ENCODE data around the gene SPECC1L.

Gene SPECC1L

GRCh38 chr22:24428751-24429410 is 158.2 kb downstream of the SPECC1L start:
- Histone ChIP-seq H3K27me3 (peaks cover 0 to 2% of the 10 kb centered on the region in 2 donors), H3K36me3 (no peaks in the 10 kb centered on the region), H3K9me3 (no peaks in the 10 kb centered on the region), H3K4me1 (peaks cover 0 to 53% (median 37%) of the 10 kb centered on the region in 4 donors), H3K27ac (no peak overlapping the region), H3K4me3 (no peak overlapping the region)
- intact Hi-C loops (cut with DNase I; ENCODE audit: low total_unique reads): loop anchor here (10.0 kb wide), 1 partner anchor 104 kb away; no protein-coding TSS in a partner anchor
- DNase-seq: peak in 1 of 2 donors; percentile 3
- no peak for TF ChIP-seq CTCF (IDR thresholded peaks at IDR 0.05)

GRCh38 chr22:24429411-24430365 is 159.1 kb downstream of the SPECC1L start:
- peak in 1 of 2 donors; percentile 10 for DNase-seq
- H3K36me3 ChIP-seq: no peaks in the 10 kb centered on the region
- H3K27ac ChIP-seq: peak overlapping the region in 1 of 2 donors; percentile 3
- no peak overlapping the region for H3K4me3 ChIP-seq
- peaks cover 0 to 53% (median 32%) of the 10 kb centered on the region in 4 donors for H3K4me1 ChIP-seq
- TF ChIP-seq CTCF (IDR thresholded peaks at IDR 0.05): no peak
- intact Hi-C loops (cut with DNase I; ENCODE audit: low total_unique reads): loop anchor here (10.0 kb wide), 1 partner anchor 105 kb away; no protein-coding TSS in a partner anchor
- peaks cover 0 to 2% of the 10 kb centered on the region in 2 donors for H3K27me3 ChIP-seq
- no peaks in the 10 kb centered on the region for H3K9me3 ChIP-seq

GRCh38 chr22:24430431-24431308 is 160.0 kb downstream of the SPECC1L start:
- DNase-seq: no peak
- Histone ChIP-seq H3K4me1 (peaks cover 0 to 49% (median 29%) of the 10 kb centered on the region in 4 donors), H3K27me3 (no peaks in the 10 kb centered on the region), H3K9me3 (no peaks in the 10 kb centered on the region), H3K27ac (peak overlapping the region; percentile 3 to 64), H3K36me3 (no peaks in the 10 kb centered on the region), H3K4me3 (no peak overlapping the region)
- intact Hi-C loops (cut with DNase I; ENCODE audit: low total_unique reads): no loop called here
- TF ChIP-seq CTCF (IDR thresholded peaks at IDR 0.05): no peak

- no peaks in the 10 kb centered on the region for H3K9me3 ChIP-seq
- no peaks in the 10 kb centered on the region for H3K36me3 ChIP-seq
- intact Hi-C loops (cut with DNase I; ENCODE audit: low total_unique reads): no loop called here
- H3K27me3 ChIP-seq: no peaks in the 10 kb centered on the region
- H3K27ac ChIP-seq: peak overlapping the region; percentile 42 to 64
- no peak for TF ChIP-seq CTCF (IDR thresholded peaks at IDR 0.05)
- H3K4me1 ChIP-seq: peaks cover 0 to 49% (median 29%) of the 10 kb centered on the region in 4 donors
- no peak overlapping the region for H3K4me3 ChIP-seq
- DNase-seq: peak; percentile 12 to 56
Observed at GRCh38 chr22:24431309-24432034, 160.8 kb downstream of the SPECC1L start.
